Measurements from ENCODE around the gene VAMP3.

VAMP3 gene

DNA sequence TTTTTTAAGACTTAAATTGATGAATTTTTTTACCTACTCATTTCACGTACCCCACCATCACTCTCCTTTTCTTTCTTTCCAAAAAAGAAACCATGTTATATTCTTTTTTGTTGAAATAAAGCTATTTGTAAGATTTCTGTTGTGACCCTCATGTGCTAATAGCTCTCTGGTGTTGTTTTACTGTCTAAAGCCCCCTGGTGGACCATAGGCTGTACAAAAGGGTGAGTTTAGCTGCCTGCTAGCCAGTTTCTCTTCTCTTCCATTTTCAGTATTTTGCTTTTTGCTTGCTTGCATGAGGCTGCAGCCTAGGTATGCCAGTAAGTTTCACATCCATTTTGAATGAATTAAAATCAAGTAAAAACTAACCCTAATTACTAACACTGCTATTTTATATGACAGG, 15.6 kb upstream of the VAMP3 start:
- no peak for TF ChIP-seq SIN3A (IDR thresholded peaks at IDR 0.05; ENCODE audit: borderline replicate concordance, insufficient read depth, low read length)
- no peak for TF ChIP-seq REST (IDR thresholded peaks at IDR 0.05; ENCODE audit: insufficient read depth in 1 of 2, low read depth in 2 of 2, low read length in 2 of 2)
- no peak for TF ChIP-seq POLR2AphosphoS5 (IDR thresholded peaks at IDR 0.05; ENCODE audit: low read depth, low read length)
- TF ChIP-seq FOXP2 (optimal IDR thresholded peaks at IDR 0.05; ENCODE audit: borderline replicate concordance, extremely low read depth, extremely low read length, insufficient read depth): no peak
- TF ChIP-seq TAF1 (IDR thresholded peaks at IDR 0.05; ENCODE audit: borderline replicate concordance, insufficient read depth, low read length): no peak

GRCh38 chr1:7760245-7760644, 10.9 kb upstream of the VAMP3 start:
- TF ChIP-seq FOXP2 (optimal IDR thresholded peaks at IDR 0.05; ENCODE audit: borderline replicate concordance, extremely low read depth, extremely low read length, insufficient read depth) (no peak), TAF1 (IDR thresholded peaks at IDR 0.05; ENCODE audit: borderline replicate concordance, insufficient read depth, low read length) (no peak), POLR2AphosphoS5 (IDR thresholded peaks at IDR 0.05; ENCODE audit: low read depth, low read length) (no peak), SIN3A (IDR thresholded peaks at IDR 0.05; ENCODE audit: borderline replicate concordance, insufficient read depth, low read length) (no peak), REST (IDR thresholded peaks at IDR 0.05; ENCODE audit: insufficient read depth in 1 of 2, low read depth in 2 of 2, low read length in 2 of 2) (no peak)

- no peak for TF ChIP-seq FOXP2 (optimal IDR thresholded peaks at IDR 0.05; ENCODE audit: borderline replicate concordance, extremely low read depth, extremely low read length, insufficient read depth)
Observed at GRCh38 chr1:7761103-7761502, 10.0 kb upstream of the VAMP3 start.

DNA sequence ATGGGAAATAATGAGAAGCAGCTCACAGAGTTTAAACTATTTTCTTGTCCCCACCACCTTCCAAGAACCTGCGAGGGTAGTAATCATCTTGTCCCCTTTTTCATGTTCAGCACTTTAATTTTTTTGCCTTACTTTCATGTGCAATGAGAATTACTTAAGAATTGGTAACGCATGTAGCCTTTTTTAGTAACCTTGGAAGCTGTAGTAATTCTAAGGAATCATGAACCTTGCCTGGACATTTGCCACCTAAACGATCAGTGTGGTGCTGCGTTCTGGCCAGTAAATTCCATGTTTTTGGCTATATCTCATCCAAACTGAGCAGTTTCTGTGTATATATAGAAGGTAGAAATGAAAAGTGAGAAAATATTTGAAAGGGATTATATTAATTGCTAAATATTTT, 3.9 kb upstream of the VAMP3 start:
- TF ChIP-seq TAF1 (IDR thresholded peaks at IDR 0.05; ENCODE audit: borderline replicate concordance, insufficient read depth, low read length): no peak
- no peak for TF ChIP-seq FOXP2 (optimal IDR thresholded peaks at IDR 0.05; ENCODE audit: borderline replicate concordance, extremely low read depth, extremely low read length, insufficient read depth)
- TF ChIP-seq SIN3A (IDR thresholded peaks at IDR 0.05; ENCODE audit: borderline replicate concordance, insufficient read depth, low read length): no peak
- no peak for TF ChIP-seq POLR2AphosphoS5 (IDR thresholded peaks at IDR 0.05; ENCODE audit: low read depth, low read length)
- no peak for TF ChIP-seq REST (IDR thresholded peaks at IDR 0.05; ENCODE audit: insufficient read depth in 1 of 2, low read depth in 2 of 2, low read length in 2 of 2)

DNA sequence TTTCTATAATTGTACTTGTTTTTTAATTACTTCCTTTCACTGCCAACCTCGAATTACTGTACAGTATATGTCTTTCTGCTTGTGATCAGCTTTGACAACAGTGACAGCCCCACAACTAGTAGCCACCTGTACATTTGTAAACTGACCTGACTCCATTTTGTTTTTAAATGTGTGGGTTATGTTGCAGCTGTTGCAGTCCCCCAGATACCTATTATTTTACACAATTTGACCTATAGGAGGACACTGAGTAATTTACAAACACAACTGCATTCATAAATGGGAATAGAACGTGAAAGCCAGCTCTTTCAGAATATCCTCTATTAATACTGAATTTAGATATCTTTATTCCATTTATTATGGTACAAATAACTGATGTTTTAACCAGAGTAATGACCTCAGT, 2.5 kb upstream of the VAMP3 start:
- TF ChIP-seq TAF1 (IDR thresholded peaks at IDR 0.05; ENCODE audit: borderline replicate concordance, insufficient read depth, low read length) (no peak), FOXP2 (optimal IDR thresholded peaks at IDR 0.05; ENCODE audit: borderline replicate concordance, extremely low read depth, extremely low read length, insufficient read depth) (no peak), POLR2AphosphoS5 (IDR thresholded peaks at IDR 0.05; ENCODE audit: low read depth, low read length) (no peak), REST (IDR thresholded peaks at IDR 0.05; ENCODE audit: insufficient read depth in 1 of 2, low read depth in 2 of 2, low read length in 2 of 2) (no peak), SIN3A (IDR thresholded peaks at IDR 0.05; ENCODE audit: borderline replicate concordance, insufficient read depth, low read length) (no peak)
